K562 (cell line): ENCODE data around the gene MAML3. TPM values are rescaled to one million over a fixed set of nuclear protein-coding genes. Genes with fewer than 3 reads are reported as not detected.

ENCODE experiments used
- ATAC-seq: fragments of 200-7000 bp; cut with Tn5 transposase; 3 replicates; pipeline ENCODE4 v1.9.1; 2020; ENCODE audit warnings: moderate library complexity
- BruUV-seq: library from RNA; stranded (reverse); fragments of 400-500 nt; replicated peaks from 2 replicates; lab custom pipeline; 2021; lab: Mats Ljungman, UMichigan
- CTCF ChIA-PET: fragments of 300-600 bp; formaldehyde crosslinking; extraction: SDS; loops from one replicate; lab custom pipeline; 2021; ENCODE audit warnings: low intra/inter-chr PET ratio; lab: Yijun Ruan, JAX
- POLR2A ChIA-PET: fragments of 300-600, 350-650 bp; sonication (Branson Sonifier 250); formaldehyde crosslinking; extraction: SDS; loops from one replicate; lab custom pipeline; 2021; ENCODE audit warnings: antibody characterized with exemption, inconsistent platforms; lab: Yijun Ruan, JAX
- DNase-seq, 4 experiments: peaks; one replicate each; pipeline versions ENCODE4 v3.0.0 to v3.0.0-alpha.2; 2011 to 2018; ENCODE audit warnings: low spot score in 3 of 4, mixed read lengths in 3 of 4; ENCODE audit errors: extremely low read depth in 1 of 4
- FAIRE-seq: peaks from 2 replicates; lab custom pipeline; 2011; peaks lifted over from hg19 to GRCh38; lab: Jason Lieb, UNC
- H2AFZ ChIP-seq: 2 replicates; pipeline ENCODE4 v1.6.0; 2011; ENCODE audit warnings: low read depth, low read length, control low read depth, inconsistent platforms
- H3K27ac ChIP-seq: fragments of 200-600 bp; 3 replicates; pipeline ENCODE4 v1.8.0; 2011; ENCODE audit warnings: low read depth, mild to moderate bottlenecking, control low read depth, inconsistent platforms, low read length, moderate library complexity, mixed read lengths; ENCODE audit errors: extremely low read depth
- H3K27me3 ChIP-seq, 2 experiments: fragments of 300-600 bp in 1 of 2; 2 replicates in 1 of 2; 3 replicates in 1 of 2; pipeline versions ENCODE4 v1.6.0 to v1.8.0; 2011; ENCODE audit warnings: inconsistent platforms in 2 of 2, low read length in 2 of 2, mild to moderate bottlenecking in 1 of 2, mixed read lengths in 1 of 2, moderate library complexity in 1 of 2; ENCODE audit not compliant: control insufficient read depth in 2 of 2, insufficient read depth in 2 of 2
- H3K36me3 ChIP-seq: fragments of 300-600 bp; 3 replicates; pipeline ENCODE4 v1.8.0; 2011; ENCODE audit warnings: mild to moderate bottlenecking, low read length, inconsistent platforms; ENCODE audit not compliant: control insufficient read depth, insufficient read depth
- H3K4me1 ChIP-seq, 2 experiments: fragments of 200-600 bp in 1 of 2; replicated peaks in 1 of 2; 2 replicates in 1 of 2; 3 replicates in 1 of 2; pipeline versions ENCODE4 v1.5.1 to v1.8.0; 2011; ENCODE audit warnings: inconsistent platforms in 2 of 2, low read length in 2 of 2, mild to moderate bottlenecking in 1 of 2, mixed read lengths in 1 of 2, moderate library complexity in 1 of 2; ENCODE audit not compliant: control insufficient read depth in 2 of 2, insufficient read depth in 2 of 2
- H3K4me2 ChIP-seq: 2 replicates; pipeline ENCODE4 v1.6.1; 2011; ENCODE audit warnings: low read length, control low read depth, inconsistent platforms, mixed read lengths; ENCODE audit not compliant: insufficient read depth
- H3K4me3 ChIP-seq: fragments of 200-600 bp; sonication (generic), shearing (Covaris generic); 2 replicates; pipeline ENCODE4 v1.5.1; 2016; ENCODE audit warnings: control low read depth, inconsistent platforms
- H3K79me2 ChIP-seq: fragments of 200-600 bp; 3 replicates; pipeline ENCODE4 v1.8.0; 2011; ENCODE audit warnings: low read length, inconsistent platforms; ENCODE audit not compliant: control insufficient read depth, insufficient read depth
- H3K9ac ChIP-seq, 2 experiments: 2 replicates each; pipeline versions ENCODE4 v1.6.0 to v1.6.1; 2011; ENCODE audit warnings: low read depth in 2 of 2, low read length in 2 of 2, control low read depth in 1 of 2, inconsistent platforms in 1 of 2, mild to moderate bottlenecking in 1 of 2, mixed read lengths in 1 of 2; ENCODE audit not compliant: insufficient read depth in 1 of 2
- H3K9me1 ChIP-seq: one replicate; pipeline ENCODE4 v1.6.0; 2011; ENCODE audit warnings: inconsistent platforms, mild to moderate bottlenecking, low read length, moderate library complexity; ENCODE audit not compliant: control insufficient read depth, insufficient read depth
- H3K9me3 ChIP-seq: replicated peaks from 2 replicates; pipeline ENCODE4 v1.5.1; 2011; ENCODE audit warnings: low read depth, low read length, inconsistent platforms; ENCODE audit not compliant: control insufficient read depth, insufficient read depth
- H4K20me1 ChIP-seq: replicated peaks from 2 replicates; pipeline ENCODE4 v1.6.1; 2011; ENCODE audit warnings: low read length, inconsistent platforms, mixed read lengths; ENCODE audit not compliant: control insufficient read depth, insufficient read depth
- C11orf30 ChIP-seq: fragments of 450-650 bp; IDR thresholded peaks from 2 replicates; pipeline ENCODE4 v1.6.1; 2016; ENCODE audit warnings: low read depth, mild to moderate bottlenecking
- CBX1 ChIP-seq: sonication (generic); IDR thresholded peaks from 2 replicates; pipeline ENCODE4 v1.6.1; 2016; ENCODE audit warnings: antibody characterized with exemption, low read depth, mild to moderate bottlenecking
- DACH1 ChIP-seq: fragments of 450-650 bp; IDR thresholded peaks from 2 replicates; pipeline ENCODE4 v1.6.1; 2018; ENCODE audit not compliant: partially characterized antibody
- ERF ChIP-seq: fragments of 450-650 bp; formaldehyde crosslinking; IDR thresholded peaks from 2 replicates; pipeline ENCODE4 v1.4.0; 2020; ENCODE audit warnings: mild to moderate bottlenecking, mixed read lengths
- ESRRA ChIP-seq: fragments of 450-650 bp; IDR thresholded peaks from 2 replicates; pipeline ENCODE4 v1.6.1; 2014; ENCODE audit warnings: low read depth, mild to moderate bottlenecking, moderate library complexity, borderline replicate concordance
- FOXP1 ChIP-seq: sonication (generic); formaldehyde crosslinking; IDR thresholded peaks from 2 replicates; pipeline ENCODE4 v1.8.0; 2022; ENCODE audit warnings: mild to moderate bottlenecking, missing genetic modification reagents
- GABPA ChIP-seq: fragments of 200-800 bp; sonication (Bioruptor generic); conservative IDR thresholded peaks from 2 replicates; pipeline ENCODE4 v1.6.1; 2016; ENCODE audit warnings: low read depth, missing genetic modification characterization, missing compliant biosample characterization
- IRF1 ChIP-seq: sonication (generic); formaldehyde crosslinking; IDR thresholded peaks from 2 replicates; pipeline ENCODE4 v1.8.0; 2022; ENCODE audit warnings: missing genetic modification reagents, mild to moderate bottlenecking, borderline replicate concordance
- SRF ChIP-seq, 2 experiments: fragments of 250-450, 450-650 bp in 1 of 2; sonication (Bioruptor Pico) in 1 of 2; sonication (generic) in 1 of 2; formaldehyde crosslinking; IDR thresholded peaks; 2 replicates each; pipeline versions ENCODE4 v1.5.0 to v1.5.1; 2020 to 2022; ENCODE audit warnings: mild to moderate bottlenecking in 1 of 2, missing genetic modification reagents in 1 of 2
- SRSF7 ChIP-seq: fragments of 200-400 bp; formaldehyde crosslinking; optimal IDR thresholded peaks from 2 replicates; pipeline ENCODE3; 2017; ENCODE audit warnings: mild to moderate bottlenecking, low read depth, low read length
- STAG1 ChIP-seq: sonication (generic); formaldehyde crosslinking; IDR thresholded peaks from 2 replicates; pipeline ENCODE4 v1.5.0; 2020; ENCODE audit warnings: missing genetic modification reagents, borderline replicate concordance
- THRAP3 ChIP-seq: fragments of 450-650 bp; IDR thresholded peaks from 2 replicates; pipeline ENCODE4 v1.6.1; 2016; ENCODE audit warnings: mild to moderate bottlenecking, inconsistent platforms, borderline replicate concordance
- WGBS: fragments of 100-300 bp; shearing (Covaris generic); methylation state at CpG from one replicate; pipeline ENCODE4 v1.1.6; 2016; ENCODE audit warnings: low coverage, mixed read lengths; ENCODE audit not compliant: insufficient coverage; ENCODE audit errors: missing lambda C conversion rate; 5-methylcytosine and 5-hydroxymethylcytosine counted together
- in situ Hi-C: fragments of 300-500 bp; cut with MboI; formaldehyde crosslinking; loops from 4 replicates; pipeline ENCODE4 v1.15.0; 2018; ENCODE audit warnings: inconsistent platforms, mixed read lengths
- intact Hi-C: fragments of 100-400 bp; cut with micrococcal nuclease; formaldehyde crosslinking; loops from 2 replicates; pipeline ENCODE4 v1.14.2; 2022
- polyA plus RNA-seq, 8 experiments: library from polyadenylated mRNA; depleted of rRNA in 4 of 8; stranded (reverse) in 5 of 8; unstranded in 3 of 8; fragments of >200 nt; fragmentation: Nextera tagmentation in 2 of 8; fragmentation: Illumina TruSeq in 1 of 8; extraction: Ambion mirVana in 2 of 8; extraction: Trizol in 1 of 8; gene quantifications; 2 replicates each; pipeline versions ENCODE4 v1.2.1 to v1.2.3, GENCODE V29; 2011 to 2014; ENCODE audit warnings: inconsistent platforms in 1 of 8, missing spikeins in 1 of 8
- total RNA-seq, 7 experiments: library from RNA; depleted of rRNA in 6 of 7; stranded (reverse); fragments of >200 nt in 6 of 7; fragmentation: Illumina TruSeq in 2 of 7; extraction: Trizol in 2 of 7; gene quantifications; 2 replicates each; pipeline versions ENCODE4 v1.2.1 to v1.2.3, GENCODE V29; 2011 to 2021; ENCODE audit warnings: low replicate concordance in 1 of 7
- TF ChIP-seq, protein P1 (sequence below): fragments of 250-450 bp; sonication (Bioruptor Pico); IDR thresholded peaks from 2 replicates; pipeline ENCODE4 v1.9.0; 2021; ENCODE audit warnings: mild to moderate bottlenecking

Gene MAML3
- total and polyA plus RNA-seq, 9 of the 15 experiments (the other 6 are each of a cell fraction or from before 2014, with no cell fraction given) = 0.01 to 0.55 (median 0.25) TPM

DNA sequence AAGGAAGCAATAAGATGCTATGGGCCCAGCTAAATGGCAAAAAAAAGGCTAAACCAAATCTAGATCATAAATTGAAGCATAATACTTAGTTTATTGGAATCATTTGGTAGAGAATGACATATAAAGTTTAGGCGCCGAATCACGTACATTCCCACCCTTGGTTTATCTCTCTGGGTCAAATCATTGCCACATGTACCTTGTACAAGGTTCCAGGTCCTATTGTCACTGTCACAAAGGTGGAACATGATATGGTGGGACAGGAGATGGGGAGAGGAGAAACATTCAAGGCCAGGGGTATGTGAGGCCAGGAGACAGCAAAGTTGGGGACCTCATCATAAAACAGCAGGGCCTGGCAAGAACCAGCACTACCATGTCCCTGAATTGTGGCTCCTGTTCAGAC, 13.4 kb downstream of the MAML3 start:
- TF ChIP-seq SRF (CRISPR knock-in tag; IDR thresholded peaks at IDR 0.05) (no peak), C11orf30 (no peak), GABPA (tag) (no peak), FOXP1 (CRISPR knock-in tag) (no peak), STAG1 (no peak), CBX1 (no peak), THRAP3 (no peak), ESRRA (no peak), ERF (no peak), SRSF7 (no peak), DACH1 (no peak), IRF1 (CRISPR knock-in tag) (no peak)
- TF ChIP-seq, protein P1, sequence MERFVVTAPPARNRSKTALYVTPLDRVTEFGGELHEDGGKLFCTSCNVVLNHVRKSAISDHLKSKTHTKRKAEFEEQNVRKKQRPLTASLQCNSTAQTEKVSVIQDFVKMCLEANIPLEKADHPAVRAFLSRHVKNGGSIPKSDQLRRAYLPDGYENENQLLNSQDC = no peak
- TF ChIP-seq, all 486 proteins: peak for 0
- ChIA-PET POLR2A (no interaction called here), CTCF (no interaction called here)

More for the DNA sequence above, 13.4 kb downstream of the MAML3 start:
- no TSS peak for BruUV-seq
- DNase-seq (no peak), FAIRE-seq (no peak), ATAC-seq (no peak)
- Histone ChIP-seq H3K9me3 (no peaks in the 10 kb centered on the region), H3K27ac (no peak overlapping the region), H3K27me3 (peaks cover 3 to 12% of the 10 kb centered on the region in 2 experiments; a peak in 1 of 5 replicates), H3K79me2 (no peaks in the 10 kb centered on the region), H3K4me3 (no peak overlapping the region), H3K9ac (no peak overlapping the region), H2AFZ (no peak overlapping the region), H3K4me2 (no peak overlapping the region), H3K9me1 (no peaks in the 10 kb centered on the region), H3K36me3 (no peaks in the 10 kb centered on the region), H4K20me1 (no peaks in the 10 kb centered on the region), H3K4me1 (no peaks in the 10 kb centered on the region)
- in situ Hi-C loops (no loop called here), intact Hi-C loops (no loop called here)
- 0% methylated on average over 3 of the region's 3 CpGs for WGBS
